Lower leg skin (tissue), 3 donors: ENCODE data around the gene MRPL38.

Experiments
- CTCF ChIP-seq, 3 donors: fragments of 450-650 bp; IDR thresholded peaks; one replicate each; pipeline ENCODE4 v1.5.1; 2016; ENCODE audit warnings: antibody characterized with exemption in 3 of 3, mild to moderate bottlenecking in 3 of 3, moderate library complexity in 2 of 3
- POLR2A ChIP-seq, 2 donors: fragments of 450-650 bp; IDR thresholded peaks; one replicate each; pipeline ENCODE4 v1.6.1; 2016 to 2017; ENCODE audit warnings: antibody characterized with exemption in 2 of 2, mild to moderate bottlenecking in 1 of 2, moderate library complexity in 1 of 2

GRCh38 chr17:75908201-75908600, 3.5 kb upstream of the MRPL38 start:
- TF ChIP-seq CTCF (IDR thresholded peaks at IDR 0.05): no peak
- no peak for TF ChIP-seq POLR2A (IDR thresholded peaks at IDR 0.05)
